Calu3 (cell line): ENCODE data around the gene ZBED5. TPM values are rescaled to one million over a fixed set of nuclear protein-coding genes. Genes with fewer than 3 reads are reported as not detected.
"Not testable (repeated sequence)": the region's sequence is repeated elsewhere in the genome, so short reads cannot be mapped to it uniquely, and the experiment has no call there.

Experiments
- BruUV-seq: library from RNA; stranded (reverse); fragments of 400-500 nt; replicated peaks from 2 replicates; lab custom pipeline; 2021; lab: Mats Ljungman, UMichigan
- CTCF ChIA-PET: fragments of 300-600 bp; sonication (Branson Sonifier 250); formaldehyde crosslinking; loops from one replicate; lab custom pipeline; 2022; ENCODE audit warnings: antibody characterized with exemption; lab: Charles Lee
- DNase-seq: peaks from one replicate; pipeline ENCODE4 v3.0.0; 2022
- H3K27ac Mint-ChIP-seq: one replicate; pipeline ENCODE4 v1.8.0; 2022; ENCODE audit warnings: mixed read lengths; ENCODE audit not compliant: unreplicated experiment
- H3K27me3 Mint-ChIP-seq: one replicate; pipeline ENCODE4 v1.8.0; 2022; ENCODE audit warnings: mixed read lengths; ENCODE audit not compliant: unreplicated experiment
- H3K36me3 Mint-ChIP-seq: one replicate; pipeline ENCODE4 v1.8.0; 2022; ENCODE audit warnings: mild to moderate bottlenecking, moderate library complexity, mixed read lengths; ENCODE audit not compliant: insufficient read depth, unreplicated experiment
- H3K4me1 Mint-ChIP-seq: one replicate; pipeline ENCODE4 v1.8.0; 2022; ENCODE audit warnings: mild to moderate bottlenecking, low read depth, mixed read lengths; ENCODE audit not compliant: unreplicated experiment
- H3K4me3 Mint-ChIP-seq: one replicate; pipeline ENCODE4 v1.8.0; 2022; ENCODE audit warnings: mild to moderate bottlenecking, low read depth, moderate library complexity, mixed read lengths; ENCODE audit not compliant: unreplicated experiment
- H3K9me3 Mint-ChIP-seq: one replicate; pipeline ENCODE4 v1.8.0; 2022; ENCODE audit warnings: low read depth, mixed read lengths; ENCODE audit not compliant: unreplicated experiment
- CTCF ChIP-seq: fragments of 200-600 bp; IDR thresholded peaks from one replicate; pipeline ENCODE4 v1.8.0; 2022; ENCODE audit warnings: antibody characterized with exemption; ENCODE audit not compliant: unreplicated experiment
- intact Hi-C: fragments of 100-400 bp; cut with micrococcal nuclease; formaldehyde crosslinking; loops from one replicate; pipeline ENCODE4 v1.10.0; 2022; ENCODE audit not compliant: unreplicated experiment
- total RNA-seq: library from RNA; stranded (reverse); gene quantifications from 2 replicates; pipeline ENCODE4 v1.2.3, GENCODE V29; 2022

The ZBED5 gene
- total RNA-seq, 1 experiment from 2014 or later: 51.4 TPM

- Mint-ChIP-seq H3K27me3 (no peaks in the 10 kb centered on the region), H3K27ac (no peak overlapping the region), H3K4me1 (peaks cover 22% of the 10 kb centered on the region), H3K4me3 (no peak overlapping the region), H3K36me3 (peaks cover 12% of the 10 kb centered on the region), H3K9me3 (no peaks in the 10 kb centered on the region)
- no TSS peak for BruUV-seq
- no peak for DNase-seq
- intact Hi-C loops: no loop called here
- TF ChIP-seq CTCF: no peak
- CTCF ChIA-PET: no interaction called here
Measured at GRCh38 chr11:10844356-10844755, 13.5 kb downstream of the ZBED5 start.

- Mint-ChIP-seq H3K4me1 (peaks cover 11% of the 10 kb centered on the region), H3K9me3 (no peaks in the 10 kb centered on the region), H3K4me3 (no peak overlapping the region), H3K27ac (no peak overlapping the region), H3K27me3 (no peaks in the 10 kb centered on the region), H3K36me3 (peaks cover 5% of the 10 kb centered on the region)
- no peak for DNase-seq
- CTCF ChIA-PET: no interaction called here
- intact Hi-C loops: no loop called here
- BruUV-seq: no TSS peak
- no peak for TF ChIP-seq CTCF
Measured at GRCh38 chr11:10838881-10839280, 19.0 kb downstream of the ZBED5 start.

GRCh38 chr11:10838083-10838482, 19.8 kb downstream of the ZBED5 start:
- CTCF ChIA-PET: no interaction called here
- no peak for DNase-seq
- no peak for TF ChIP-seq CTCF
- BruUV-seq: no TSS peak
- H3K27me3 Mint-ChIP-seq: no peaks in the 10 kb centered on the region
- intact Hi-C loops: no loop called here
- no peak overlapping the region for H3K27ac Mint-ChIP-seq
- no peaks in the 10 kb centered on the region for H3K9me3 Mint-ChIP-seq
- peaks cover 5% of the 10 kb centered on the region for H3K36me3 Mint-ChIP-seq
- peaks cover 11% of the 10 kb centered on the region for H3K4me1 Mint-ChIP-seq
- no peak overlapping the region for H3K4me3 Mint-ChIP-seq

- DNase-seq, H3K9me3 Mint-ChIP-seq, BruUV-seq, H3K27ac Mint-ChIP-seq, CTCF ChIA-PET, intact Hi-C loops, H3K36me3 Mint-ChIP-seq, H3K4me3 Mint-ChIP-seq, H3K27me3 Mint-ChIP-seq: not testable (repeated sequence)
- peaks cover 11% of the 10 kb centered on the region for H3K4me1 Mint-ChIP-seq
Measured at GRCh38 chr11:10836884-10837283, 21.0 kb downstream of the ZBED5 start.

GRCh38 chr11:10829139-10829538, 28.7 kb downstream of the ZBED5 start:
- intact Hi-C loops: no loop called here
- Mint-ChIP-seq H3K27ac (no peak overlapping the region), H3K36me3 (no peaks in the 10 kb centered on the region), H3K4me1 (no peaks in the 10 kb centered on the region), H3K9me3 (no peaks in the 10 kb centered on the region), H3K27me3 (no peaks in the 10 kb centered on the region), H3K4me3 (no peak overlapping the region)
- no TSS peak for BruUV-seq
- TF ChIP-seq CTCF: no peak
- DNase-seq: no peak
- CTCF ChIA-PET: no interaction called here
